Measurements from ENCODE around the gene RAB33B. TPM values are rescaled to one million over a fixed set of nuclear protein-coding genes. Genes with fewer than 3 reads are reported as not detected.
"Not testable (repeated sequence)": the region's sequence is repeated elsewhere in the genome, so short reads cannot be mapped to it uniquely, and the experiment has no call there.

The RAB33B gene
- 3.0 TPM for polyA plus RNA-seq (2012; ENCODE audit: insufficient read depth, insufficient read length, low read depth)

DNA sequence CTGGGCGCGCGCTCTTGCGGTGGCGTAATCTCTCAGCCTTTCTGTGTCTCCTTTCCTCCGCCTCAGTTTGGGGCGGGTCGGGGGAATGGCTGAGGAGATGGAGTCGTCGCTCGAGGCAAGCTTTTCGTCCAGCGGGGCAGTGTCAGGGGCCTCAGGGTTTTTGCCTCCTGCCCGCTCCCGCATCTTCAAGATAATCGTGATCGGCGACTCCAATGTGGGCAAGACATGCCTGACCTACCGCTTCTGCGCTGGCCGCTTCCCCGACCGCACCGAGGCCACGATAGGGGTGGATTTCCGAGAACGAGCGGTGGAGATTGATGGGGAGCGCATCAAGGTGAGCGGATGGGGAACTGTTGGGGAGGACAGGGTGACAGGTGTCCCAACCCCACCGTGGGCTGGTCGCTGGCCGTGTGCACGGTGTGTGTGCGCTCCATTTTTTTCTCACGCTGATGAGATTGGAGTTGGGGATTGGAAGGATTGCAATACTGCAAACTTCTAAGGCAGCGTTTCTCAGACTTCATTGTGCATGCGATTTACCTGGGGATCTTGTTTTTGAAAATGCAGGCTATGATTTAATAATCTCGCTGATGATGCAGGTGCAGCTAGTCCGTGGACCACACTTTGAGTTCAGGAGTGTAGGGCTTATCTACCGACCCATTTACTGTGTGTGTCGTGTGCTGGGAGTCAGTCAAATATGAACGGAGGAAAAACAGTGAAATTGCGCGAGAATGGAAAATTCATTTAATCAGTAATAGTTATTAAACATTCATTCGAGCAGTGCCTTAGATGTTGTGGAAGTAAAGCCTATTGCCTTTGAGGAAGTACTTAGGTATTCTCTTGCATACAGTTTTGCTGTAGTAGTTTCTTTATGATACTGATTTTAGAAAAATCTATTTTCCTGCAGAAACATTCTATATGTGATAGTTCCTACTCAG lies at the start of gene RAB33B:
Gene RAB33B (plus strand): TSS at position 11 of the 935 bp plus-strand sequence. CDS start 75 bp downstream, at position 86.
- peak within 1 kb of the TSS; percentile 90 for H3K4me3 ChIP-seq (ENCODE audit: low read depth, low read length)
- H3K4me1 ChIP-seq = no peaks in the 10 kb centered on the region
- H3K9me3 ChIP-seq = no peaks in the 10 kb centered on the region
- no peaks in the 10 kb centered on the region for H3K36me3 ChIP-seq
- DNase-seq = no peak
- no peaks in the 10 kb centered on the region for H3K27me3 ChIP-seq
- TF ChIP-seq, protein P1, sequence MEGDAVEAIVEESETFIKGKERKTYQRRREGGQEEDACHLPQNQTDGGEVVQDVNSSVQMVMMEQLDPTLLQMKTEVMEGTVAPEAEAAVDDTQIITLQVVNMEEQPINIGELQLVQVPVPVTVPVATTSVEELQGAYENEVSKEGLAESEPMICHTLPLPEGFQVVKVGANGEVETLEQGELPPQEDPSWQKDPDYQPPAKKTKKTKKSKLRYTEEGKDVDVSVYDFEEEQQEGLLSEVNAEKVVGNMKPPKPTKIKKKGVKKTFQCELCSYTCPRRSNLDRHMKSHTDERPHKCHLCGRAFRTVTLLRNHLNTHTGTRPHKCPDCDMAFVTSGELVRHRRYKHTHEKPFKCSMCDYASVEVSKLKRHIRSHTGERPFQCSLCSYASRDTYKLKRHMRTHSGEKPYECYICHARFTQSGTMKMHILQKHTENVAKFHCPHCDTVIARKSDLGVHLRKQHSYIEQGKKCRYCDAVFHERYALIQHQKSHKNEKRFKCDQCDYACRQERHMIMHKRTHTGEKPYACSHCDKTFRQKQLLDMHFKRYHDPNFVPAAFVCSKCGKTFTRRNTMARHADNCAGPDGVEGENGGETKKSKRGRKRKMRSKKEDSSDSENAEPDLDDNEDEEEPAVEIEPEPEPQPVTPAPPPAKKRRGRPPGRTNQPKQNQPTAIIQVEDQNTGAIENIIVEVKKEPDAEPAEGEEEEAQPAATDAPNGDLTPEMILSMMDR (IDR thresholded peaks at IDR 0.05; ENCODE audit: low read depth, low read length) = no peak

DNA sequence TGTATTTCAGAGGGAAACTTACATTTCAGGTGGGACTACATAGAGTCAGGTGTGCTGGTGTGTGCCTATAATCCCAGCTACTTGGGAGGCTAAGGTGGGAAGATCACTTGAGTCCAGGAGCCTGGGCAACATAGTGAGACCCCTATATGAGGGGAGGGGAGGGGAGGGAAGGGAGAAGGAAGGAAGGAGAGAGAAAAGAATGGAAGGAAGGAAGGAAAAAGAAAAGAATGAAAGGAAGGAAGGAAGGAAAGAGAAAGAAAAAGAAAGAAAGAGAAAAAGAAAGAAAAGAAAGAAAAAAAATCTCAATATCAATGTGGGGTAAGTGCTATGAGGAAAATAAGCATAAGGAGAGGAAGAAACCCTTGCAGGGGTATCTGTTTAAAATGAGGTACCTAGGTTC lies 43.6 kb upstream of the RAB33B start:
- no peaks in the 10 kb centered on the region for H3K27me3 ChIP-seq
- no peaks in the 10 kb centered on the region for H3K4me1 ChIP-seq
- H3K9me3 ChIP-seq = no peaks in the 10 kb centered on the region
- H3K4me3 ChIP-seq (ENCODE audit: low read depth, low read length) = no peak overlapping the region
- no peak for DNase-seq
- no peaks in the 10 kb centered on the region for H3K36me3 ChIP-seq
- TF ChIP-seq, protein P1 (IDR thresholded peaks at IDR 0.05; ENCODE audit: low read depth, low read length) = no peak

DNA sequence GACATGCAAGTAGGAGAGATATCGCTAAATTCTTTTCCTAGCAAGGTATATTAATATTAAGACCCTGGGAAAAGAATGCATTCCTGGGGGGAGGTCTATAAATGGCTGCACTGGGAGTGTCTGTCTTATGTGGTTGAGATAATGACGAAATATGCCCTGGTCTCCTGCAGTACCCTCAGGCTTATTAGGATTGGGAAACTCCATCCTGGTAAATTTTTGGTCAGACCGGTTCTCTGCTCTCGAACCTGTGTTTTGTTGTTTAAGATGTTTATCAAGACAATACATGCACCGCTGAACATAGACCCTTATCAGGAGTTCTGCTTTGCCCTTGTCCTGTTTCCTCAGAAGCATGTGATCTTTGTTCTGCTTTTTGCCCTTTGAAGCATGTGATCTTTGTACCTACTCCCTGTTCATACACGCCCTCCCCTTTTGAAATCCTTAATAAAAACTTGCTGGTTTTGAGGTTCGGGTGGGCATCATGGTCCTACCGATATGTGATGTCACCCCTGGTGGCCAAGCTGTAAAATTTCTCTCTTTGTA lies 39.2 kb upstream of the RAB33B start:
- not testable (repeated sequence) for DNase-seq; H3K27me3 ChIP-seq; H3K9me3 ChIP-seq; H3K36me3 ChIP-seq; H3K4me3 ChIP-seq (ENCODE audit: low read depth, low read length); H3K4me1 ChIP-seq
- TF ChIP-seq, protein P1 (IDR thresholded peaks at IDR 0.05; ENCODE audit: low read depth, low read length) = peak; percentile 9; the same call in 1 of the 2 replicates

DNA sequence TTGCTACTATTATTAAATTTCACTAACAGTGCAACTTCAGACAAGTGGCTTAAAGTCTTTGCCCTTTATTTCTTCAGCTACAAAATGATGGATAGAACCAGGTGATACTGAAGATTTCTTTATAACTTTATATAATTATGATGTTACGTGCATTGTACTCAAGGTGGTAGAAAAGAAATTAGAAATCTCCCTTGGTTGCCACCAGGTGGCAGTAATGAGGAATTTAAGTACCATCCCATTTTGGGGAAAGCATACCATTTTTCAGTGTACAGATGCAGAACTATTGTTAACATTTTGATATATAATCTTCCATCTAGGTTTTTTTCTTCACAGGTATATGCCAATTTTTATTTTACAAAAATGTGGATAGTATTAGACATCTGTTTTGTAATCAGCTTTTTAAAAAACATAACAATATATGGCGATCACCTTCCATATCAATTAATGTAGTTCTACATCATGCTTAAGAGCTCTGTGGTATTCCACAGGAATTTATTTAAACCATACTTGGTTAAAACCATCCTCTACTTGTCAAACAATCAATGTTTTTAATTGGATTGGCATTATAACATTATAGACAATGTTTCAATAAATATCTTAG lies 37.7 kb upstream of the RAB33B start:
- TF ChIP-seq, protein P1 (IDR thresholded peaks at IDR 0.05; ENCODE audit: low read depth, low read length) = peak; percentile 69
- Histone ChIP-seq H3K4me3 (ENCODE audit: low read depth, low read length) (no peak overlapping the region), H3K4me1 (no peaks in the 10 kb centered on the region), H3K36me3 (no peaks in the 10 kb centered on the region), H3K27me3 (no peaks in the 10 kb centered on the region), H3K9me3 (no peaks in the 10 kb centered on the region)
- no peak for DNase-seq

DNA sequence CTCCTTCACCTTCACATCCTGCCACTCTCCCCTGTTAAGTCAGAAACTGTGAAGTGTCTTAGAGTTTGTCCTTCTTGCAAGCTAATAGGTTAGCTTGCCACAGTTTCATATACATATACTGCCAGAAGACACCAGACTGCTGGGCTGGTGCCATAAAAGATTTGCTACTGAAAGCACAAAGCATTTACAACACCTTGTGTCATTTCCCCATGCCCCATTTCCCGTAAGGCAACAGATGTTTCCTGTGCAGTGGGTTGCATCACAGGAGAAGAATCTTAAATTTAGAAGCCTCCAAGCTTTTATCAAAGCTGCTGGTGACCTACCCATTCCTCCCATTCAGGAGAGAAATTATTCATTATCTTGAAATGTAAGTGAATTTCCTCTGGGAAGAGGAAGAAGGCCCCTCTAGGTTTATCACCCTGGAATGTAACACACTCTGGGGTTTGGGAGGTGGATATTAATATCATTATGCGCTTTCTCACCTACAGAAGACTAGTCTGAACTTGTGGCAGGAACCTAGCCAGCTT lies 34.5 kb upstream of the RAB33B start:
- Histone ChIP-seq H3K4me1 (no peaks in the 10 kb centered on the region), H3K9me3 (no peaks in the 10 kb centered on the region), H3K27me3 (no peaks in the 10 kb centered on the region), H3K4me3 (ENCODE audit: low read depth, low read length) (no peak overlapping the region), H3K36me3 (no peaks in the 10 kb centered on the region)
- TF ChIP-seq, protein P1 (IDR thresholded peaks at IDR 0.05; ENCODE audit: low read depth, low read length) = no peak
- no peak for DNase-seq
